IPS-18a (cell line): ENCODE results near the gene MEMO1.
"Not testable (repeated sequence)": the region's sequence is repeated elsewhere in the genome, so short reads cannot be mapped to it uniquely, and the experiment has no call there.

ENCODE experiments used
- H3K27ac ChIP-seq: one replicate; pipeline ENCODE4 v1.5.1; 2013; ENCODE audit warnings: low read length
- H3K27me3 ChIP-seq: one replicate; pipeline ENCODE4 v1.6.1; 2013; ENCODE audit warnings: mild to moderate bottlenecking, low read length; ENCODE audit not compliant: control insufficient read depth, insufficient read depth
- H3K36me3 ChIP-seq: one replicate; pipeline ENCODE4 v1.6.1; 2013; ENCODE audit warnings: low read depth, low read length; ENCODE audit not compliant: control insufficient read depth
- H3K4me1 ChIP-seq: one replicate; pipeline ENCODE4 v1.6.1; 2013; ENCODE audit warnings: low read depth, low read length; ENCODE audit not compliant: control insufficient read depth
- H3K4me3 ChIP-seq: one replicate; pipeline ENCODE4 v1.5.1; 2013; ENCODE audit warnings: low read length
- H3K9ac ChIP-seq: one replicate; pipeline ENCODE4 v1.6.1; 2013; ENCODE audit warnings: mild to moderate bottlenecking, low read length, moderate library complexity
- H3K9me3 ChIP-seq: one replicate; pipeline ENCODE4 v1.6.1; 2013; ENCODE audit warnings: low read depth, low read length; ENCODE audit not compliant: control insufficient read depth

The MEMO1 gene

DNA sequence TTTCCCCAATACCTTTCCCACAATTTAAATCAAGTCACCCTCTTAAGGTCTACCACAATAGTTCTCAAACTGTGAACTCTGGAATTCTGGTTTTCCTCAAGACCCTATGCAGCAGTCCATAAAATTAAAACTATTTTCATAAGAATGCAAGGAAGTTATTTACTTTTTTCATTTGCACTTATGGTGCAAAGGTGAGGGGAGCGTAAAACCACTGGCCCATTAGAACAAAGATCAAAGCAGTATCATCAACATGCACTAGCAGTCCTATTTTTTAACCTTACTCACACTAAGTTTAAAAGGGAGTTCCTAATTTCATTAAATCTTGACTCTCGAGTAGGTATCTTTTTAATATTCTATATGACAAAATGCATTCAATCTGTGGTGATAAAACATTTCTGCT lies 85.3 kb downstream of the MEMO1 start:
- H3K9me3 ChIP-seq, result no peaks in the 10 kb centered on the region
- no peaks in the 10 kb centered on the region for H3K27me3 ChIP-seq
- H3K36me3 ChIP-seq, result no peaks in the 10 kb centered on the region
- no peaks in the 10 kb centered on the region for H3K4me1 ChIP-seq
- H3K4me3 ChIP-seq, result no peak overlapping the region
- H3K27ac ChIP-seq, result no peak overlapping the region
- H3K9ac ChIP-seq, result no peak overlapping the region

GRCh38 chr2:31923662-31924061 lies 87.1 kb downstream of the MEMO1 start:
- Histone ChIP-seq H3K27ac (no peak overlapping the region), H3K9me3 (no peaks in the 10 kb centered on the region), H3K4me3 (no peak overlapping the region), H3K9ac (no peak overlapping the region), H3K27me3 (no peaks in the 10 kb centered on the region), H3K4me1 (no peaks in the 10 kb centered on the region), H3K36me3 (no peaks in the 10 kb centered on the region)

DNA sequence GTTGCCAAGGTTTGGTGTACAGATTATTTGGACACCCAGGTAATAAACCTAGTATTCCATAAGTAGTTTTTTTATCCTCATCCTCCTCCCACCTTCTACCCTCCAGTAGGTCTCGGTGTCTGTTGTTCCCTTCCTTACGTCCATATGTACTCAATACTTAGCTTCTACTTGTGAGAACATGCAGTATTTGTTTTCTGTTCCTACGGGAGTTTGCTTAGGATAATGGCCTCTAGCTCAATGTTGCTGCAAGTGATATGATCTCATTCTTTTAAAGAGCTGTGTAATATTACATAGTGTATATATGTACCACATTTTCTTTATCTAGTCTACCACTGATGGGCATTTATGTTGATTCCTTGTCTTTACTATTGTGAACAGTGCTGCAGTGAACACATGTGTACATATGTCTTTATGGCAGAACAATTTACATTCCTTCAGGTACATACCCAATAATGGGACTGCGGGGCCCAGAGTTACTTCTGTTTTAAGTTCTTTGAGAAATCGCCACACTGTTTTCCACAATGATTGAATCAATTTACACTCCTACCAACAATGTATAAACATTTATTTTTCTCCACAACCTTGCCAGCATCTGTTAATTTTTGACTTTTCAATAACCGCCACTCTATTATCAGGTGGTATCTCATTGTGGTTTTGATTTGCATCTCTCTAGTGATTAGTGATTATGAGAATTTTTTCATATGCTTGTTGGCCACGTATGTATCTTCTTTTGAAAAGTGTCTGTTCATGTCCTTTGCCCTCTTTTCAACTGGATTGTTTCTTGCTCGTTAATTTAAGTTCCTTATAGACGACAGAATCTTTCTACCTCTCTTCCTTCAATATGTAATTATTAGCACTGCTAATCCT lies 88.0 kb downstream of the MEMO1 start:
- no peak overlapping the region for H3K27ac ChIP-seq
- no peaks in the 10 kb centered on the region for H3K4me1 ChIP-seq
- H3K9ac ChIP-seq, result no peak overlapping the region
- H3K36me3 ChIP-seq, result no peaks in the 10 kb centered on the region
- H3K27me3 ChIP-seq, result no peaks in the 10 kb centered on the region
- H3K9me3 ChIP-seq, result no peaks in the 10 kb centered on the region
- H3K4me3 ChIP-seq, result no peak overlapping the region

- Histone ChIP-seq H3K4me3 (no peak overlapping the region), H3K36me3 (no peaks in the 10 kb centered on the region), H3K9me3 (no peaks in the 10 kb centered on the region), H3K27me3 (no peaks in the 10 kb centered on the region), H3K27ac (no peak overlapping the region), H3K4me1 (no peaks in the 10 kb centered on the region), H3K9ac (no peak overlapping the region)
These were observed 89.8 kb downstream of the MEMO1 start for GRCh38 chr2:31920962-31921361.

- Histone ChIP-seq H3K9me3 (no peaks in the 10 kb centered on the region), H3K36me3 (no peaks in the 10 kb centered on the region), H3K27me3 (no peaks in the 10 kb centered on the region), H3K27ac (no peak overlapping the region), H3K4me1 (no peaks in the 10 kb centered on the region), H3K4me3 (no peak overlapping the region), H3K9ac (no peak overlapping the region)
These were observed 91.3 kb downstream of the MEMO1 start for GRCh38 chr2:31919499-31919898.

GRCh38 chr2:31909661-31910060 lies 101.1 kb downstream of the MEMO1 start:
- Histone ChIP-seq H3K27me3 (no peaks in the 10 kb centered on the region), H3K27ac (no peak overlapping the region), H3K36me3 (no peaks in the 10 kb centered on the region), H3K9ac (no peak overlapping the region), H3K4me3 (no peak overlapping the region), H3K4me1 (no peaks in the 10 kb centered on the region), H3K9me3 (no peaks in the 10 kb centered on the region)

GRCh38 chr2:31907491-31907890 lies 103.3 kb downstream of the MEMO1 start:
- not testable (repeated sequence) for H3K4me3 ChIP-seq, H3K4me1 ChIP-seq, H3K9ac ChIP-seq, H3K27me3 ChIP-seq, H3K27ac ChIP-seq, H3K9me3 ChIP-seq, H3K36me3 ChIP-seq

DNA sequence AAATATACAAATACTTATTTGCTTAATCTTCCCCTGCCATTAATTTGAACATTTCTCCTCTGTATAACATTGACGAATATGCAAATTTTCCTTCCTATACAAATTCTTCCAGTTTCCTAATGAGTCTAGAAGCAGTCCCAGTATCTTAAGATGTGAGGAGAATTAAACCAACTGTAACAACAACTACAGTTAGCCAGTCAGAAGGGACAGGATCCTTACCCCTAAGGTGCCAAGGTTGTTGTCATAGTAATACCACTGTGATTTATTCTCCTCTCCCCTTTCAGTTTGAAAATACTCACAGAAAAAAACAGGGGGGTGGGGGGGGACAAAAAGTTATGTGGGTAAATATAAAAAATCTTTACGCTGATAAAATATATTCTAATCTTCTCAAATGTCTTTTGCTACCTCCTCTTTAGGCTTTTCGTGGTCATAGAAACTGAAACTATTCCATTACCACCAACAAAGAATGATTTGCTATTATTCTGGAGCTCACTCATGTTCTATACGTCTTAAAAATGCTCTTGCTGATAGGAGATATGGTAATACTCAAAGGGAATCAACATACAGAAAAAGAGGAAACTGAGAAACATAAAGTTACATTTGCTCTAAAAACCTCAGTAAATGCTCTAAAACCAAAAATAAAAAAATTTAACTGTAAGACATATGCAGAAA lies 107.6 kb downstream of the MEMO1 start:
- Histone ChIP-seq H3K9me3 (no peaks in the 10 kb centered on the region), H3K4me3 (no peak overlapping the region), H3K9ac (no peak overlapping the region), H3K36me3 (no peaks in the 10 kb centered on the region), H3K27me3 (no peaks in the 10 kb centered on the region), H3K27ac (no peak overlapping the region), H3K4me1 (no peaks in the 10 kb centered on the region)

DNA sequence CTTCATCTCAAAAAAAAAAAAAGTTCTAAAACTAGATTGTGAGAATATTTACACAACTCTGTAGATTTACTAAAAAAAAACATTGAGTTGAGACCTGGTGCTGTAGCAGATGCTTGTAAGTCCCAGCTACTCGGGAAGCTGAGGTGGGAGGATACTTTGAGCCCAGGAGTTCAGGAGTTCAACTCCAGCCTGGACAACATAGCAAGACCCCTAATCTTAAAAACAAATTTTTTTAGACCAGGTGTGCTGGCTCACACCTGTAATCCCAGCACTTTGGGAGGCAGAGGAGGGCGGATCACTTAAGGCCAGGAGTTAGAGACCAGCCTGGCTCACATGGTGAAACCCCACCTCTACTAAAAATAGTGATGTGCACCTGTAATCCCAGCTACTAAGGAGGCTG lies 108.9 kb downstream of the MEMO1 start:
- Histone ChIP-seq H3K9ac (no peak overlapping the region), H3K9me3 (no peaks in the 10 kb centered on the region), H3K4me3 (no peak overlapping the region), H3K27ac (no peak overlapping the region), H3K4me1 (no peaks in the 10 kb centered on the region), H3K36me3 (no peaks in the 10 kb centered on the region), H3K27me3 (no peaks in the 10 kb centered on the region)

DNA sequence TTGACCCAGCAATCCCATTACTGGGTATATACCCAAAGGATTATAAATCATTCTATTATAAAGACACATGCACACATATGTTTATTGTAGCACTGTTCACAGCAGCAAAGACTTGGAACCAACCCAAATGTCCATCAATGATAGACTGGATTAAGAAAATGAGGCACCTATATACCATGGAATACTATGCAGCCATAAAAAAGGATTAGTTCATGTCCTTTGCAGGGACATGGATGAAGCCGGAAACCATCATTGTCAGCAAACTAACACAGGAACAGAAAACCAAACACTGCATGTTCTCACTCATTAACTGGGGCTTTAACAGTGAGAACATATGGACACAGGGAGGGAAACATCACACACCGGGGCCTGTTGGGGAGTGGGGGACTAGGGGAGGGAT lies 110.7 kb downstream of the MEMO1 start:
- not testable (repeated sequence) for H3K4me3 ChIP-seq, H3K27ac ChIP-seq, H3K27me3 ChIP-seq, H3K36me3 ChIP-seq, H3K9ac ChIP-seq, H3K4me1 ChIP-seq, H3K9me3 ChIP-seq

GRCh38 chr2:31898346-31898745 lies 112.5 kb downstream of the MEMO1 start:
- H3K27me3 ChIP-seq, H3K36me3 ChIP-seq, H3K9me3 ChIP-seq, H3K4me3 ChIP-seq, H3K4me1 ChIP-seq, H3K9ac ChIP-seq, H3K27ac ChIP-seq: not testable (repeated sequence)

GRCh38 chr2:31897340-31897739 lies 113.5 kb downstream of the MEMO1 start:
- not testable (repeated sequence) for H3K27ac ChIP-seq, H3K27me3 ChIP-seq, H3K9ac ChIP-seq, H3K9me3 ChIP-seq, H3K36me3 ChIP-seq, H3K4me3 ChIP-seq
- H3K4me1 ChIP-seq, result peaks cover 18% of the 10 kb centered on the region
